Measurements from ENCODE around the gene GNAQ. TPM values are rescaled to one million over a fixed set of nuclear protein-coding genes. Genes with fewer than 3 reads are reported as not detected.

Gene GNAQ
- total and polyA plus RNA-seq, 2 of the 13 experiments (the other 11 are each of a cell fraction or from before 2014, with no cell fraction given) = 16.5 to 17.7 TPM

DNA sequence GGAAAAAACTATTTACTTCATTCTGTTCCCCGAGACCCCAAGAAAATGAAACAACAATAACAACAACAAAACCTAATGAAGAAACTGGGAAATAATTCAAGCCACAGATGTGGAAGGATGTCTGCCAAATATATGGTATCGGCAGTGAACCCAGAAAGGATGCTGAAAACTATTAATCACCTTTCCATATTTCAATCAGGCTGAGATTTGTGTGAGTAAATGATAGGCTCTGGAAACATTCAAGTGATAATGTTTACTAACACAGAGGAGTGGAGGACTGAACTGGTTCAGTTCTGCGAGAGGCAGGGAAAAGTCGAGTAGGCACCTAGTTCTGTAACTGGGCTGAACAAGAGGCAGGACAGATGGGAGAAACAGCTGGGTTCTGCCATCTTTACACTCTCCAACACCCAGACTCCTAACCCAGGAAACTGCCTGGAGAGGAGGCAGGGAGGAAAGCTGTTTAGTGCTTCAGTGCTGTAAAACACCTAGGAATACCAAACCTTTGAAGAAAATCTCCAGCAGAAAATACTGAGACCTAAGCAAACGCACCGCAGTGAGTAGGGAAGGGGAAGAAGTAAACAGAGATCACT is 286.7 kb downstream of the GNAQ start:
- no peaks in the 10 kb centered on the region for H3K79me2 ChIP-seq (ENCODE audit: insufficient read depth, low read length)
- ATAC-seq (no peak), DNase-seq (ENCODE audit: low spot score) (no peak), FAIRE-seq (no peak)
- peaks cover 5% of the 10 kb centered on the region; the same call in 1 of the 2 replicates for H3K4me1 ChIP-seq (ENCODE audit: insufficient read depth, low read length)
- no peak overlapping the region for H3K27ac ChIP-seq (ENCODE audit: extremely low read length, insufficient read depth, low read length)
- no peak overlapping the region for H3K4me3 ChIP-seq (replicated peaks in 1 of 3; ENCODE audit: insufficient read depth in 1 of 3, low read depth in 2 of 3, low read length in 3 of 3)
- H3K9me3 ChIP-seq (ENCODE audit: low read length) = no peaks in the 10 kb centered on the region
- peaks cover 0 to 2% of the 10 kb centered on the region in 2 experiments; a peak in 2 of 5 replicates for H3K36me3 ChIP-seq (replicated peaks in 1 of 2; ENCODE audit: control insufficient read depth in 1 of 2, insufficient read depth in 2 of 2, low read length in 2 of 2)
- POLR2A ChIA-PET = no interaction called here
- in situ Hi-C loops (cut with HindIII; ENCODE audit: extremely low pct_ligation_motif_present, low pct_unique_long_range_greater_than_20kb) = loop anchor here (10.0 kb wide), 1 partner anchor 310 kb away; no protein-coding TSS in a partner anchor
- no peak for TF ChIP-seq GTF2F1 (IDR thresholded peaks at IDR 0.05; ENCODE audit: low read length)
- TF ChIP-seq NCOA2 (CRISPR knock-in tag; IDR thresholded peaks at IDR 0.05) = no peak
- TF ChIP-seq SMARCC2 (IDR thresholded peaks at IDR 0.05) = no peak
- TF ChIP-seq MED8 (CRISPR knock-in tag; IDR thresholded peaks at IDR 0.05; ENCODE audit: insufficient replicate concordance) = no peak
- TF ChIP-seq POGZ (CRISPR knock-in tag; IDR thresholded peaks at IDR 0.05) = no peak
- no peak for TF ChIP-seq ZNF136 (CRISPR knock-in tag; IDR thresholded peaks at IDR 0.05; ENCODE audit: low read depth)
- no peak for TF ChIP-seq TRIM24 (CRISPR knock-in tag; IDR thresholded peaks at IDR 0.05)
- no peak for TF ChIP-seq ZNF850 (CRISPR knock-in tag; conservative IDR thresholded peaks at IDR 0.05)
- no peak for TF ChIP-seq ZNF557 (CRISPR knock-in tag; IDR thresholded peaks at IDR 0.05)
- no peak for TF ChIP-seq POLR2A (IDR thresholded peaks at IDR 0.05; ENCODE audit: insufficient read depth in 1 of 2, low read depth in 2 of 2, low read length in 2 of 2)
- TF ChIP-seq RBAK (CRISPR knock-in tag; IDR thresholded peaks at IDR 0.05) = no peak
- TF ChIP-seq ZBTB26 (CRISPR knock-in tag; IDR thresholded peaks at IDR 0.05; ENCODE audit: borderline replicate concordance) = no peak
- TF ChIP-seq ZNF513 (CRISPR knock-in tag; conservative IDR thresholded peaks at IDR 0.05) = no peak
- no peak for TF ChIP-seq GZF1 (CRISPR knock-in tag; IDR thresholded peaks at IDR 0.05)
- no peak for TF ChIP-seq ZNF605 (CRISPR knock-in tag; IDR thresholded peaks at IDR 0.05)
- no peak for TF ChIP-seq ARID3A (IDR thresholded peaks at IDR 0.05; ENCODE audit: low read depth, low read length)
- no peak overlapping the region for H3K4me2 ChIP-seq (ENCODE audit: low read depth, low read length)
- no peaks in the 10 kb centered on the region for H3K27me3 ChIP-seq (ENCODE audit: control insufficient read depth in 1 of 2, insufficient read depth in 2 of 2, low read length in 2 of 2)
- H2AFZ ChIP-seq (ENCODE audit: low read length) = no peak overlapping the region
- 58% methylated on average over 6 of the region's 6 CpGs for WGBS (ENCODE audit: low lambda C conversion rate)
- CTCF ChIA-PET (ENCODE audit: low intra/inter-chr PET ratio, low total read pairs) = no interaction called here
- no TSS peak for BruUV-seq (replicated peaks)
- intact Hi-C loops (cut with micrococcal nuclease; ENCODE audit: unreplicated experiment) = no loop called here
- no peaks in the 10 kb centered on the region for H4K20me1 ChIP-seq (ENCODE audit: insufficient read depth, low read length)
- no peak overlapping the region for H3K9ac ChIP-seq (ENCODE audit: insufficient read depth, low read depth, low read length)

Measured in HepG2 (cell line).